Ectodermal cell (in vitro differentiated cells): ENCODE results near the gene TIMELESS. TPM values are rescaled to one million over a fixed set of nuclear protein-coding genes. Genes with fewer than 3 reads are reported as not detected.
"Not testable (repeated sequence)": the region's sequence is repeated elsewhere in the genome, so short reads cannot be mapped to it uniquely, and the experiment has no call there.

Source experiments
- H3K27ac ChIP-seq: 2 replicates; pipeline ENCODE4 v1.7.0; 2013; ENCODE audit warnings: mild to moderate bottlenecking, low read depth, low read length; ENCODE audit not compliant: insufficient read depth, poor library complexity, severe bottlenecking
- H3K27me3 ChIP-seq: 2 replicates; pipeline ENCODE4 v1.7.0; 2013; ENCODE audit warnings: mild to moderate bottlenecking, low read length; ENCODE audit not compliant: insufficient read depth, control insufficient read depth, poor library complexity, severe bottlenecking
- H3K36me3 ChIP-seq: one replicate; pipeline ENCODE4 v1.7.0; 2013; ENCODE audit warnings: low read length; ENCODE audit not compliant: control insufficient read depth, insufficient read depth
- H3K4me1 ChIP-seq: one replicate; pipeline ENCODE4 v1.7.0; 2013; ENCODE audit warnings: low read length; ENCODE audit not compliant: control insufficient read depth, insufficient read depth
- H3K4me3 ChIP-seq: 2 replicates; pipeline ENCODE4 v1.7.0; 2013; ENCODE audit warnings: low read depth, low read length, control low read depth; ENCODE audit not compliant: insufficient read depth
- H3K9me3 ChIP-seq: 2 replicates; pipeline ENCODE4 v1.7.0; 2013; ENCODE audit warnings: mild to moderate bottlenecking, low read length, moderate library complexity; ENCODE audit not compliant: control insufficient read depth
- WGBS, 2 experiments: methylation state at CpG; one replicate each; pipeline ENCODE4 v1.1.7; 2013; ENCODE audit warnings: missing lambda C conversion rate in 2 of 2; 5-methylcytosine and 5-hydroxymethylcytosine counted together
- polyA plus RNA-seq, 4 experiments: library from polyadenylated mRNA; stranded (reverse); fragments of 50-300 nt; gene quantifications; one replicate each; pipeline ENCODE4 v1.2.3, GENCODE V29; 2013

The TIMELESS gene, protein sequence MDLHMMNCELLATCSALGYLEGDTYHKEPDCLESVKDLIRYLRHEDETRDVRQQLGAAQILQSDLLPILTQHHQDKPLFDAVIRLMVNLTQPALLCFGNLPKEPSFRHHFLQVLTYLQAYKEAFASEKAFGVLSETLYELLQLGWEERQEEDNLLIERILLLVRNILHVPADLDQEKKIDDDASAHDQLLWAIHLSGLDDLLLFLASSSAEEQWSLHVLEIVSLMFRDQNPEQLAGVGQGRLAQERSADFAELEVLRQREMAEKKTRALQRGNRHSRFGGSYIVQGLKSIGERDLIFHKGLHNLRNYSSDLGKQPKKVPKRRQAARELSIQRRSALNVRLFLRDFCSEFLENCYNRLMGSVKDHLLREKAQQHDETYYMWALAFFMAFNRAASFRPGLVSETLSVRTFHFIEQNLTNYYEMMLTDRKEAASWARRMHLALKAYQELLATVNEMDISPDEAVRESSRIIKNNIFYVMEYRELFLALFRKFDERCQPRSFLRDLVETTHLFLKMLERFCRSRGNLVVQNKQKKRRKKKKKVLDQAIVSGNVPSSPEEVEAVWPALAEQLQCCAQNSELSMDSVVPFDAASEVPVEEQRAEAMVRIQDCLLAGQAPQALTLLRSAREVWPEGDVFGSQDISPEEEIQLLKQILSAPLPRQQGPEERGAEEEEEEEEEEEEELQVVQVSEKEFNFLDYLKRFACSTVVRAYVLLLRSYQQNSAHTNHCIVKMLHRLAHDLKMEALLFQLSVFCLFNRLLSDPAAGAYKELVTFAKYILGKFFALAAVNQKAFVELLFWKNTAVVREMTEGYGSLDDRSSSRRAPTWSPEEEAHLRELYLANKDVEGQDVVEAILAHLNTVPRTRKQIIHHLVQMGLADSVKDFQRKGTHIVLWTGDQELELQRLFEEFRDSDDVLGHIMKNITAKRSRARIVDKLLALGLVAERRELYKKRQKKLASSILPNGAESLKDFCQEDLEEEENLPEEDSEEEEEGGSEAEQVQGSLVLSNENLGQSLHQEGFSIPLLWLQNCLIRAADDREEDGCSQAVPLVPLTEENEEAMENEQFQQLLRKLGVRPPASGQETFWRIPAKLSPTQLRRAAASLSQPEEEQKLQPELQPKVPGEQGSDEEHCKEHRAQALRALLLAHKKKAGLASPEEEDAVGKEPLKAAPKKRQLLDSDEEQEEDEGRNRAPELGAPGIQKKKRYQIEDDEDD
- 142 TPM for polyA plus RNA-seq (2013, experiment 1 of 4)
- 141 TPM for polyA plus RNA-seq (2013, experiment 2 of 4)
- 106 TPM for polyA plus RNA-seq (2013, experiment 3 of 4)
- polyA plus RNA-seq (2013, experiment 4 of 4): 106 TPM

DNA sequence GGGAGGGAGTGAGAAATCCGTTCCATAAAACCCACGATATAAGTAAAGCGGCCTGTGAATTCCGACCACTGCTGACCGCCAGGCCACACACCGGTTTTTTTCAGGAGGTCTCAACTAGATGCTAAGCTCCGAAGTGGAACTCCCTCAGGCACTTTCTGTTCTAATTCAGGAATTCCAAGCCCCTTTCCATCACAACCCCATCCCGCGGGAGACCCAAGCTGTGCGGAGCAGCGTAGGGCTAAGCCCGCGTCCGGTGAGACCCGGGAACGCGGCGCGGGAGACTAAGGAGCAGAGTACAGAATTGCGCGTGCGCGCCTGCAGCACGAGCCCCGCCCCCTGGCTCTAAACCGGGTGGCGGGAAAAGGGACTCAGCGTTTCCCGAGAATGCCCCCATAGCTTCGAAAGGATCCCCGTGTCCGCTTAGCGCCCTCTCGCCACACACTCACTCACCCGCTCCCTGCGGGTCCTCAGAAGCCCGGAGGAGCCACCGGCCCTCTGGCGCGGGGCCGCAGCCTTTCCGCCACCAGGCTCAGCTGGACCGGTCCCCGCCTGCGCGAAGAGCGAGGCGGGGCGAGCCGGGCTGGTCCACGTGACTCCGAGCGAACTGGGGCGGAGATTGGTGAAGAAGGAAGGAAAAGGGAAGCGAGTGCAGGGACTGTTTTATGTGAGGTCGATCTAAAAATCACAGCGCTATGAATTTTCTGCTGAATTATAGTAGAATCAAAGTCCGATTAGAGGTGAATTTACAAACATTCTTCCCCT, at the start of gene TIMELESS:
Gene TIMELESS (minus strand): TSS at position 567 of the 762 bp plus-strand sequence. CDS start 15,256 bp downstream, outside the sequence.
- peak within 1 kb of the TSS; percentile 63 for H3K4me3 ChIP-seq
- peaks cover 5% of the 10 kb centered on the region for H3K4me1 ChIP-seq
- H3K27ac ChIP-seq: peak within 1 kb of the TSS; percentile 84
- no peaks in the 10 kb centered on the region for H3K27me3 ChIP-seq
- H3K36me3 ChIP-seq: no peaks in the 10 kb centered on the region
- H3K9me3 ChIP-seq: no peaks in the 10 kb centered on the region
- 0% methylated on average over 57 to 58 of the region's 58 CpGs for WGBS, 2 experiments

DNA sequence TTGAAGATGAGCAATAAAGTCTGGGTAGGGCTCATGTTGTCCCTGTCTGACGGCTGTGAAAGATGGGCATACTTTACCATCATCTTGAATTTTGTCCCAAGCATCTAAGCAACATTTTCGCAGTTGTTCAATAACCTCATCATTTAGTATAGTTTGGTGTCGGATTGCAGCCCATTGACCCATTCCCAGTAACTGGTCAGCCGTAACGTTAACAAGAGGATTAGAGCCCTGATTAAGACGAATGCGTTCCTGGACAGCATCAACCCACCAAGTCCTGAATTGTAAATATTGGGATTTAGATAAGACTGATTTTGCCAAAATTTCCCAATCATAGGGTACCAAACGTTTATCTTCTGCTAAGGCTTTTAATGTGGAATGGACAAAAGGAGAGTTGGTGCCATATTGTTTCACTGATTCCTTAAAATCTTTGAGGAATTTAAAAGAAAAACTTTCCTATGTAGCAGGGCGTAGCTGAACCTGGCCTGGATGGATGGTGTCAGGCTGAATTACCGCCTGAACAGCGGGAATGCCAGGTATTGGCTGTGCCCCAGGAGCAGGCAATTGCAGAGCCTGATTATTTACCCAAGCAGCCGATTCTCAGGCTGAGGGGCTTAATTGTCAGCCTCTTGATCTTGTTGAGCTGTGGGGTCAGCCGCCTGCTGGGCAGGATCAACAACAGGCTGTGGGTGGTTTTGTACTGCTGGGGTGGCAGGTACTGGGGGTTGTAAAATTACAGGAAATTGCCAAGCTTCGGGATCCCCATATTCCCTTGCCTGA, 49.1 kb upstream of the TIMELESS start:
- H3K4me1 ChIP-seq, H3K4me3 ChIP-seq, H3K9me3 ChIP-seq, H3K36me3 ChIP-seq, H3K27ac ChIP-seq: not testable (repeated sequence)
- peaks cover 11% of the 10 kb centered on the region for H3K27me3 ChIP-seq
- 52 to 55% methylated on average over 12 of the region's 14 CpGs for WGBS, 2 experiments

DNA sequence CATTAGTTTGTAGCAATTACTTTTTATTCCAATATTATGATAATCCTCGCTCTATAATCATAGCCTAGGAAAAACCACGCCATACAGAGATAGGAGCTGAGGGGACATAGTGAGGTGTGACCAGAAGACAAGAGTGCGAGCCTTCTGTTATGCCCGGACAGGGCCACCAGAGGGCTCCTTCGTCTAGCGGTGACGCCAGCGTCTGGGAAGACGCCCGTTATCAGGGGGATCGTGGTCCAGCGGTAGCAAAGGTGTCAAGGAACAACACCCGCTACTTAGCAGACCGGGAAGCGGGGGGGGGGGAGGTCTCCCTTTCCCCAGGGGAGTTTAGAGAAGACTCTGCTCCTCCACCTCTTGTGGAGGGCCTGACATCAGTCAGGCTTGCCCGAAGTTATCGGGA, 47.5 kb upstream of the TIMELESS start:
- H3K27me3 ChIP-seq: peaks cover 10% of the 10 kb centered on the region
- 28 to 29% methylated on average over 15 of the region's 17 CpGs for WGBS, 2 experiments

DNA sequence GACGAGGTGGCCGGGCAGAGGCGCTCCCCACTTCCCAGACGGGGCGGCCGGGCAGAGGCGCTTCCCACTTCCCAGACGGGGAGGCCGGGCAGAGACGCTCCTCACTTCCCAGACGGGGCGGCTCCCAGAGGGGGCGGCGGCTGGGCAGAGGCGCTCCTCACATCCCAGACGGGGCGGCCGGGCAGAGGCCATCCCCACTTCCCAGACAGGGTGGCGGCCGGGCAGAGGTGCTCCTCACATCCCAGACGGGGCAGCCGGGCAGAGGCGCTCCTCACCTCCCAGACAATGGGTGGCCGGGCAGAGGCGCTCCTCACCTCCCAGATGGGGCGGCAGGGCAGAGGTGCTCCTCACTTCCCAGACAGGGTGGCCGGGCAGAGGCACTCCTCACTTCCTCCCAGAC, 45.3 kb upstream of the TIMELESS start:
- 96% methylated on average over 27 of the region's 27 CpGs for WGBS, 2 experiments
- H3K9me3 ChIP-seq, H3K4me1 ChIP-seq, H3K36me3 ChIP-seq, H3K27ac ChIP-seq, H3K4me3 ChIP-seq: not testable (repeated sequence)
- peaks cover 19% of the 10 kb centered on the region for H3K27me3 ChIP-seq

More for the DNA sequence above, 47.5 kb upstream of the TIMELESS start:
- H3K4me3 ChIP-seq, H3K36me3 ChIP-seq, H3K4me1 ChIP-seq, H3K9me3 ChIP-seq, H3K27ac ChIP-seq: not testable (repeated sequence)

DNA sequence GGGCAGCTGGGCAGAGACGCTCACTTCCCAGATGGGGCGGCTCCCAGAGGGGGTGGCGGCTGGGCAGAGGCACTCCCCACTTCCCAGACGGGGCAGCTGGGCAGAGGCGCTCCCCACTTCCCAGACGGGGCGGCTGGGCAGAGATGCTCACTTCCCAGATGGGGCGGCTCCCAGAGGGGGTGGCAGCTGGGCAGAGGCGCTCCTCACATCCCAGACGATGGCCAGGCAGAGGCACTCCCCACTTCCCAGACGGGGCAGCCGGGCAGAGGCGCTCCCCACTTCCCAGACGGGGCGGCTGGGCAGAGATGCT, 44.8 kb upstream of the TIMELESS start:
- H3K27ac ChIP-seq, H3K36me3 ChIP-seq, H3K4me3 ChIP-seq, H3K9me3 ChIP-seq, H3K4me1 ChIP-seq: not testable (repeated sequence)
- WGBS, 2 experiments: 89 to 93% methylated on average over 15 of the region's 15 CpGs
- H3K27me3 ChIP-seq: peaks cover 23% of the 10 kb centered on the region

DNA sequence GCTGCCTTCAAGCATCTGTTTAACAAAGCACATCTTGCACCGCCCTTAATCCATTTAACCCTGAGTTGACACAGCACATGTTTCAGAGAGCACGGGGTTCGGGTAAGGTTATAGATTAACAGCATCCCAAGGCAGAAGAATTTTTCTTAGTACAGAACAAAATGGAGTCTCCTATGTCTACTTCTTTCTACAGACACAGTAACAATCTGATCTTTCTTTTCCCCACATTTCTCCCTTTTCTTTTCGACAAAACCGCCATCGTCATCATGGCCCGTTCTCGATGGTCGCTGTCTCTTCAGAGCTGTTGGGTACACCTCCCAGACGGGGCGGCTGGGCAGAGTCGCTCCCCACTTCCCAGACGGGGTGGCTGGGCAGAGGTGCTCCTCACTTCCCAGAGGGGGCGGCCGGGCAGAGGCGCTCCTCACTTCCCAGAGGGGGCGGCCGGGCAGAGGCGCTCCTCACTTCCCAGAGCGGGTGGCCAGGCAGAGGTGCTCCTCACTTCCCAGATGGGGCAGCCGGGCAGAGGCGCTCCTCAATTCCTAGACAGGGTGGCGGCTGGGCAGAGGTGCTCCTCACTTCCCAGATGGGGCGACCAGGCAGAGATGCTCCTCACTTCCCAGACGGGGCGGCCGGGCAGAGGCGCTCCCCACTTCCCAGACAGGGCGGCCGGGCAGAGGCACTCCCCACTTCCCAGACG, 44.3 kb upstream of the TIMELESS start:
- not testable (repeated sequence) for H3K27ac ChIP-seq, H3K9me3 ChIP-seq, H3K4me3 ChIP-seq, H3K4me1 ChIP-seq, H3K36me3 ChIP-seq
- WGBS, 2 experiments: 90% methylated on average over 31 of the region's 31 CpGs
- H3K27me3 ChIP-seq: peaks cover 28% of the 10 kb centered on the region

DNA sequence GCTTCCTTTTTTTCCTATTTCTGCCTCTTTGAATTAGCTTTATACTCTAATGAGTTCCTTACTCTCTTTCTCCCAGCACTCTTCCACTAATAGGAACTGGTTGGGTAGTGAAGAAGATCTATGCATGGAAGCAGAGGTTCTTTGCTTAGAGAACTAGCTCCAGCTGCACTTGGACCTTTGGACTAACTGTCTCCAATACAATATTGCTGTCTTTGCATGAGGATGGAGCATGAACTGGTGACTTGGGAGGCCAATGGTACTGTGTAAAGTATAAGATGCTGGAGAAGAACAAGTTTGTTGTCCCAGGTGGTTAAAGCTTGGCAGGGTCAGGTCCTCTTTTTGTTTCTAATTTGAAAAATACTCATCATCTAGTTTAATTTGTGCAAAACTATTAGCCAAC, 41.1 kb upstream of the TIMELESS start:
- Histone ChIP-seq H3K4me3 (no peak overlapping the region), H3K4me1 (no peaks in the 10 kb centered on the region), H3K27me3 (peaks cover 60% of the 10 kb centered on the region), H3K36me3 (no peaks in the 10 kb centered on the region), H3K27ac (no peak overlapping the region), H3K9me3 (no peaks in the 10 kb centered on the region)

DNA sequence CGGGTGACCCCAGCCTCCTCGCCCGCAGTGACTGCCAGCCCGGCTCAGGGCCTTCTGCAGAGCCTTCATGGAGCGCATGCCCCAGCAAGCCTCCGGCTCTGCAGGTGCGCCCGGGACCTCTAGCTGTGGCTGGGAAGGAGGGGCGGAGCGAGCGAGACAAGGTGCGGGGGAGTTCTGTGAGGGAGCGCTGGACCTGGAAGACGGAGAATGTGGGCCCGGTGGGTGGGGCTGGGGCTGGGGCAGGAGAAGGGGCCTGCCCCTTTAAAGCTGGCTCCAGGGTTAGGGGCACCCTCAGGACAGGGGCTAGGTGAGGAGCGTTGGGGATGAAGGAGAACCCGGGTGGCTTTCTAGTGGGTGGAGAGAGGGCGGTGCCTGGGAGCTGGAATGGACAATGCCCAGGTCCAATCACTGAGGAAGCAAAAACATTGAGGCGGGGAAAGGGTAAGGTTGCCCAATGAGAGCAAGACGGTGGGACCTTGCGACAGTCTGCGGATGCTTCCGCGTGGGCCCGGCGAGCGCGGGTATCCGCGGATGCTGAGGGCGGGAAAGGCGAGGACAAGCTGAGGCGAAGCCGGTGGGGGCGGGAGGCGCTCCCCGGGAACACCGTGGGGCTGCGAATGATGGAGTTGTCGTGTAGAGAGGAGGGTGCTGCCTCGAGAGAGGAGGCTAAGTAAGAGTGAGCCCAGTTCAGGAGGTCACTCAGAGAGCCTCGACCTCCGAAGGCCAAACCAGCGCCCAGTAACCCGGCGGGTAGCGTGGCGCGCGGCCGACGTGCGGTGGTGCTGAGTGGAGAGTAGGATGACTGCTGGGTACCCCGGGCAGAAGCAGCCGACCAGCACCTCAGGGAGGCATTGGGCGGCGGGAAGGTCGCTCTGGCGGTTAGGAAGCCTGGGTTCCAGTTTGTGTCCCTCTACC, 39.1 kb upstream of the TIMELESS start, which contains the start of gene GLS2:
Gene GLS2 (minus strand): TSS at position 121 of the 915 bp plus-strand sequence. CDS start 43 bp downstream, at position 78.
- Histone ChIP-seq H3K9me3 (no peaks in the 10 kb centered on the region), H3K36me3 (no peaks in the 10 kb centered on the region), H3K27ac (no peak within 1 kb of the TSS), H3K4me1 (no peaks in the 10 kb centered on the region), H3K4me3 (peak within 1 kb of the TSS; percentile 46), H3K27me3 (peaks cover 60% of the 10 kb centered on the region)
- WGBS, 2 experiments: 32 to 33% methylated on average over 59 of the region's 59 CpGs
